GM21423 (cell line): ENCODE data around the gene POMT2.

Experiments
- ATAC-seq: cut with Tn5 transposase; IDR thresholded peaks from one replicate; pipeline ENCODE4 v1.9.1; 2021; ENCODE audit warnings: mild to moderate bottlenecking, moderate library complexity; ENCODE audit not compliant: unreplicated experiment

The POMT2 gene

DNA sequence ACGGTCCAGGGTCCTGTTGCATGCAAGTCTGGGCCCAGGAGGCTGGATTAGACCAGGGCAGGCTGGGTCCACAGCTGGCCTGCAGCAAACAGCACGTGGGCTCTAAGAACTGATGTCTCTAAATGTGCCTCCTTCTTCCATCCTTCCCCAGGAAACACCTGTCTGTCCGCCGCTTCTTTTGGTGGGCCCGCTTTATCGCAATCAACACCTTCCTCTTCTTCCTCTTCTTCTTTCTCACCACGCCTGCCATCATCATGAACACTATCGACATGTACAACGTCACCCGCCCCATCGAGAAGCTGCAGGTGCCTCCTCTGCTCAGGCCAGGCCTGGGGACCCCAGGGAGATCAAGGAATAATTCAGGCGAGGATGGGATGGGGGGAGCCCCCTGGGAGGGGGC, 77.9 kb downstream of the POMT2 start:
- ATAC-seq = no peak

DNA sequence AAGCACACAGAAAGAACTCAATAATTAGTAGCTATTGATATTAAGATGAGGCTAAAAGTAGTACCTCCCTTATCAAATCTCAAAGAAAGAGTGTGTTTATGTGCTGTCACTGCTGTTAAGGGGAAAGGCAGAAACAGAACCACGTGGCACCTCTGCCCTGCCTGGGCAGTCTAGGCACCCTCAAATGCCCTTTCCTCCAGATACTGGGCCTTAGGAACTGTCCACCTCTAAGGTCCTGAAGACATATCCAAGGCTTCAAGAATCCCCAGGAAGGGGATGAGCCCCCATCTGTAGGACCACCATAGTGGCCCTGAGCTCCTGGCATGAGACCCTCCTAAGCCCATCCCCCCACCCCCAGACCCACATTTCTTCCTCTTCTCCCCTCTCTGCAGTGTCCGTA, 78.7 kb downstream of the POMT2 start:
- no peak for ATAC-seq

DNA sequence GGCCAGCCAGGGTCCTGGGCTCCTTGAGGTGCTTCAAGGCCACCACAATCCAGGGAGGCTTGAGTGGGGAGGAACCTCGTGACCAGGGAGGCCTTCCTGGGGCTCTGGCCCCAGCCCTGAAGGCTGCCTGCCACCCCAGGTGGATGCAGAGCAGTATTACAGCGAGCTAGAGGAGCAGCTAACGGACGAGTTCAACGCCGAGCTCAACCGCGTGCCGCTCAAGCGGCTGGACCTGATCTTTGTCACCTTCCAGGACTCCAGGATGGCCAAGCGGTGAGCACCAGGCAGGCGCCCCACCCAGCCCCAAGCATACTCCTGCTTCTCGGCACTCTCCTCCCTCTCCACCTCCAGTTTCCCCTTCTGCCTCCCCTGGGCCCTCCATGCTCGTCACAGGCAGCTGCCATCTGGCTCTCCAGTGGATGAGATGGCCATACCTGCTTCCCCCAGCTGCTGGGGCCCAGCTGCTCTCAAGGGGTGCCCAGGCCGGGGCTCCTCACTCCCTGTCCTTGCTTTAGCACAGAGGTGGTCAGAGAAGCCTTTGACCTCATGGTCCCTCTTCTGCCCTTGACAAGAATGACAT, 80.3 kb downstream of the POMT2 start:
- ATAC-seq = no peak

DNA sequence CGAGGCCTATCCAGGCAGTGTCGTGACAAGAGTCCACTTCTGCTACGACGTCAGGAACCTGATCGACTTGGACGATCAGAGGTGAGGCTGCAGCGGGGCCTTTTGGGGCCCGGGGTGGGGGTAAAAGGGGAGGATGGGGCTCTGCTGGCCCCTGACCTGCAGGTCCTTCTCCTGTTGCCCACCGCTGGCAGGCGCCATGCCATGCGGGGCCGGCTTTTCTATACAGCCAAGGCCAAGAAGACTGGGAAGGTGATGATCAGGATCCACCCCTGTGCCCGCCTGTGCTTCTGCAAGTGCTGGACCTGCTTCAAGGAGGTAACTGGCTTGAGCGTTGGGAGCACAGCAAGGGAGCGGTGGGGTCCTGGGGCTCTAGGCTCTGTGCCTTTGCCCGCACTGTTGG, 81.3 kb downstream of the POMT2 start:
- no peak for ATAC-seq

DNA sequence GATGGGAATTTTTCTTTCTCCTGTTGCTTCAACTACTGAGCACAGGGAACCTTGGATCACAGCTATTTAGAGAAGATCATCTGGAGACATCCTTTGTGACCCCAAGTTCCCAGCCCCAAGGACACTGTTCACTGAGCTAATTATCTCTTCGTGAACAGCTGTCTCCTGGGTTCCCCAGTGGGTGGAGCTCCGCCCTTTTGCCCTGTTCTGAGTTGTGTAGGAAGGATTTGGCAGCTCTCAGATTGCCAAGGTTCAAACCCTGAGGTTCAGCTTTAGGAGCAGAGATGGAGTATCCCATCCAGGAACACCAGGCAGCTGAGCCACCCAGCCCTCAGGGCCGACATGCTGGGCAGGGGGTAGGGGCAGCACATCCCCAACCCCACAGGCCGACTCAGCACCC, 81.7 kb downstream of the POMT2 start:
- no peak for ATAC-seq

DNA sequence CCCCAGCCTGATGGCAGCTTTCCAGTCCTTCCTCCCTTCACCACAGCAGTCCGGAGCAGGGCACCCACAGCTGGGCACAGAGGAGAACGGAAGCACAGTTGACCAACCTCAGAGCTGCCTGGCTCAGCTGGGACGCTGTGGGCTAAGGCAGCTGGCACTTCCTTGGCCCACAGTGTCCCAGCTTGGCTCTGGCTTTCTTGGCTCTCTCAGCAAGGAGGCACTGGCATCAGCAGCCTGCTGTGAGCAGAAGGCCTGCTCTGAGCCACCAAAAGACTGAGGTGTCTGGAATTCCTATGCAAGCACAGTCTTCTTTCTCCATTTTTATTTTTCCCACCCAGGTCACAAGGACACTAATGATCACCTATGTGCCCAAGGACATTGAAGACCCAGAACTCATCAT, 82.3 kb downstream of the POMT2 start:
- ATAC-seq = no peak

DNA sequence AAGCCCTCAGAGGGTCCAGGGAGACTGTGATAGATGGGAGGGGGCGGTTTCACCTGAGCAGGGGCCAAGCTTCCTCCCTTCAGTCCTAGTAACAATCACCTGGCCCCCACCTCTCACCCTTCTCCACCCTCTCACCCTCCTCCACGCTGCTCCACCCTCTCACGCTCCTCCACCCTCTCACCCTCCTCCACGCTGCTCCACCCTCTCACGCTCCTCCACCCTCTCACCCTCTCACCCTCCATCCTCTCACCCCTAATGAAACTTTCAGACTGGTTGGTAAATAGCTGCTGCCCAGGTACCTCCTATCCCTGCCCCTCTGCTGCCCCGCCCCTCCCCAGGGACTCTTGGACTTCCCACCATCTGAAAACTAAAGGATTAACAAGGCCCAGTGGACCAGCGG, 83.9 kb downstream of the POMT2 start:
- no peak for ATAC-seq

DNA sequence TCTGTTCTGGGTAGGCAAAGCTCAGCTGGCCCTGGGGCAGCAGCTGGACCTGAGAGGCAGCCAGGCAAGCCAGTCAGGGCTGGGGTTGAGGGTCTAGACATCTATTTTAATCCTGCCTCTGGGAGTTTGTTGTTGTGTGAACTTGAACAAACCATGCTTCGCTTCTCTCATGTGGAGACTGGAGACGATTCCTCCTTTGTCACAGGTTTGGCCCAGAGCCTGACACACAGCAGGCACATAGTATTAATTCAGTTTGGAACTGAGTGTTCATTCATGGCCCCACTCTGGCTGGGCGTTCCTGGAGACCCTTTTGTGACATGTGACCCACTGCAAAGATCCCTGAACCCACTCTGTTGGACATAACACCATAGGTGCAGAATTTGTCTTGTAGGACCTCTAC, 89.0 kb downstream of the POMT2 start:
- ATAC-seq = no peak

DNA sequence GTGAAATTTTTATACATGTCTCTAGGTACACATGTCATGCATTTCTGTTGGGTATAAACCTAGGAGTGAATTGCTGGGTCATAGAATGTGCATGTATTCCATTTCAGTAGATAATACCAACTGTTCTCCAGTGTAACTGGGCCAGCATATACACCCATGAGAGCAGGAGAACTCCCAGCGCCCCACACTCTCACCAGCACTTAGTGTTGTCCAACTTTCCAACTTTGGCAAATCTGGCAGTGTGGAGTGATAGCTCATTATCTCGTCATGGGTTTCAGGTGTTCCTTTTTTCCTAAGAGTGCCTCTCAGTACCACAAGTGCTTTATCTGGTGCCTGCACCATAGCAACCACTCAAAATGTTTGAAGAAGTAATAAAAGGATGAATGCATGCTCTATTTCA, 89.8 kb downstream of the POMT2 start:
- ATAC-seq = no peak

DNA sequence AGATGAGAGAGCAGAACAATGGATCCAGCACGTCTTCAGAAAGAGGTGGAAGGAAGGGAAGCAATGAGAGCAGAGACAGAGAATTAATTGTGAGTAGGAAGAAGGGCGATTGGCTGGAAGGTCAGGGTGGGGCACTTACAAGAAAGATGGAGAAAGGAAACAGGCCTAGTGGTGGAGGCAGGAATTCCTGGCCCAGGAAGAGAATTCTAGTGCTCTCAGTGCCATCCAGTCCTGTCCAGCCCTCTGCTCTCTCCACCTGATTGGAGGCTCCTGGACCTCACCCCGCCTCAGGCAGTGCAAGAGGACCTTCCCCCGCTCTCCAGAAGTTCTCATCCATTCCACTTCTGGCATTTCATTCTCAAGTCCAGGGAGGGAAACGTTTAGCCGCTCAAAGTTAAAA, 92.6 kb downstream of the POMT2 start:
- ATAC-seq = no peak

DNA sequence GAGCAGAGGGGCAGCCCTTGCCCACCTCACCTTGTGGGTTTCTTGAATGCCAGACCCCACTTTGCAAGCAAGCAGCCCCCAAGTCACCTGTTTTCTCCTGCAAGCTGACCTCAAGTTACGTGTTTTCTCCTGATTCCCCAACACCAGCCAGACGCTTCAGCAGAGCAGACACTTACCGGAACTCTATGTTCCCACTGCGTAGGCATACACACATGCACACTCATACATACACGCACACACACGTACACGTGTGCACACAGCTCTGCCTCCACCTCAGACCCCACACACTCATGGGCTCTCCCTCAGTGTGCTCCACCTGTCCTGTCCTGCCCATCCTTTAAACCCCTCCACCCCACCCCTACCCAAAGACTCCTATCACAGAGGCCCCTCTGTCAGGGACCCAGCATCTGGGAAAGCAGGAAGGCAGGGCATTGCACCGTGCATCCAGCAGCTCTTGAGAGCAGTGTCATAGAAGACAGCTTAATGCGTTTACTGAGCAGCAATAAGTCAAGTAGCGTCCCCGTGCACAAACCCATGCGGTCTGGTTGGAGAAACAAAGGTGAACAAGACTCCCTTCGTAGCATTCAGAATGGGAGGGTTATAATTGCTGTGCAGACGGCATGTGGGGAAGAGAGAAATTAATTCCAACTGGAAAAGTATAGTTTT, 94.7 kb downstream of the POMT2 start:
- ATAC-seq = no peak

DNA sequence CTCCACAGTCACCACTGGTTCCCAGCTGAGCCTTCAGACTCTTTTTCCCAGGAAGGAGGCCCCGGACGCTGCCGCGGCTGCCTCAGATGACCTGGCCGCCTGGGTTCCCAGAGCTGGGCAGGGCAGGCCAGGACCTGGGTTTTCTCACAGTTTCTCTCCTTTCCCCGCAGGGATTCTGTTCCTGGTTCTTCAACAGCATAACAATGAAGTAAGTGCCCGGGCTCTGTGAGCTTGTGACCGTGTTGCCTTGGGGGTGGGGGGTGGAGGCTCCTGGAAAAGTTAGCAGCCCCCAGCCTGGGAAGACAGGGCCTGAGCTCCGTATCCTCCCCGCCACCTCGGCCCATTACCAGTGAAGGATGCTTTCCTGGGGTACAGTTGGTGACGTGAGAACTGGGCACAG, 95.4 kb downstream of the POMT2 start:
- ATAC-seq = no peak
